ENCODE measurements around the gene TENM4. TPM values are rescaled to one million over a fixed set of nuclear protein-coding genes. Genes with fewer than 3 reads are reported as not detected.

The TENM4 gene
- 1 to 10 TPM in 1 of 2 donors, under 1 TPM in 1; under 0.01 to 1.4 TPM for total RNA-seq

DNA sequence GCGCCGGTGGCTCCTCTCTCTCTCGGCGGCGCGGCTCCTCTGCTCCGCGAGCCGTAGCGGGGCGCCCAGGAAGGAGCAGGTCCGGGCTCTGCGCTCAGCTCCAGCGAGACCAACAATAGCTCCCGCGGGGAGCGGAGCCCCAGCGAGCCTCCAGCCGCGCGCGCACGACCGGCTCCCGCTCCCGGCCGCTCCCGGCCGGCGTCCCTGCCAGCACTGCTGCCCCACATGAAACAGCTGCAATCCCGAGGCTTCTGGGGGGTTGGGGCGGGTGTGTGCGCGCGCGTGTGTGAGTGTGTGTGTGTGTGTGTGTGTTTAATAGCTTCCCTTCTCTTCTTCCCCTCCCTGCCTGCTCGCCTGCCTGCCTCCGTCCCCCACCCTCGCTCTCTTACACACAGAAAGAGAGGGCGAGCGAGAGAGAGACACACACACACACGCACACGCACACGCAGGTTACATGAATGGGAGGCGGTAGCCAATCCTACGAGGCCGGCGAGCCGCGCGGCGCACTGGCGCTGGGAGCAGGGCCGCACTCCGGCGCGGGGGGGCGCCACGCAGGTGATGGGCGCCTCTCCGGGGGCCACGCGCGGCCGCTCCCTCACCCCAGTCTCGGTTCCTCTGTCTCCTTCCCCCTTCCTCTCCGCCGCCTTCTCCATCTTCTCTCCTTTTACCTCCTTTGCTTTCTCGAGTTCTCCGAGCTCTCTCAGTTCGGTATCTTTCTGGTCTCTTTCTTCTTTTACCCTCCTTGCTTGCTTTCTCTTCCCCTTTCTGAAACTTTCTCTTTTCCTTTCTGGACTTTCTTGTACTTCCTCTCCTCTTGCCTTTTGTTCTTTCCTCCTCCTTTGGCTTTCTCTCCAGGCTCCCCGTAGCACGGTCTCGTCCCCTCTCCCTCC lies at the start of gene TENM4:
Gene TENM4, minus strand, starts transcription at position 460 of the 890 bp plus-strand sequence. CDS start 371,086 bp downstream, outside the sequence.

Small RNA genes within 50 kb of the gene (small RNA-seq; reads per million reads assigned to genes)
- gene MIR5579 = 0.17 to 0.35 reads per million in 2 donors
- gene MIR708 = 111 to 118 reads per million in 2 donors

Measured in melanocyte of skin (primary cell).